CD4-positive, alpha-beta T cell treated with Interleukin-21 for 1 hour (primary cell): ENCODE data around the gene SORCS2.

Experiments used
- DNase-seq: peaks from one replicate; pipeline ENCODE4 v3.0.0-alpha.2; 2020

Gene SORCS2

DNA sequence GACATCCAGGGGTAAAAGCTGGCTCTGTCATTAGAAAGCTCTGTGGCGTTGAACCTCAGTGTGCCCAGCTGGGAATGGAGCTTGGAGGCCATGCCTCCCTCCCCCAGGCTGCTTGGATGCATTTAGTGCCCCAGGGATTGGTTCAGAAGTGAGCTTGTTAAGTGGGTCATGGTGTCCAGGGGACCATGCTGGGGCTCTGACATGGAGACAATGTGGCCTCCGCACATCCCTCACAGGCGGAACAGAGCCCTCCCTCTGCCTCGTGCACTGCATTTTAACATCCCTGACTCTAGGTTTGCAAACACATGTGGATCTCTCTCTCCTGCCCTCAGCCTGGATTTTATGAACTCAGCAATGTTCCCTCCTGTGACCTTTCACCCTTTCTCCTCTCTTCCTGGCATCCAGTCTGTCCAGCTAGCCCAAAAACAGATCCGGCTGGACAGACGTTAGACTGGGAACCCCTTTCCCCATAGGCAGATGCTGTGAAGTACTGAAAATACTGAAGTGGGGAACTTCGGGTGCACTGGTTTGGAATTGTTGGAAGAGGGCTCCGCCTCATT is 81.5 kb downstream of the SORCS2 start:
- DNase-seq = no peak

- no peak for DNase-seq
These were observed 82.7 kb downstream of the SORCS2 start for GRCh38 chr4:7275067-7275466.

DNA sequence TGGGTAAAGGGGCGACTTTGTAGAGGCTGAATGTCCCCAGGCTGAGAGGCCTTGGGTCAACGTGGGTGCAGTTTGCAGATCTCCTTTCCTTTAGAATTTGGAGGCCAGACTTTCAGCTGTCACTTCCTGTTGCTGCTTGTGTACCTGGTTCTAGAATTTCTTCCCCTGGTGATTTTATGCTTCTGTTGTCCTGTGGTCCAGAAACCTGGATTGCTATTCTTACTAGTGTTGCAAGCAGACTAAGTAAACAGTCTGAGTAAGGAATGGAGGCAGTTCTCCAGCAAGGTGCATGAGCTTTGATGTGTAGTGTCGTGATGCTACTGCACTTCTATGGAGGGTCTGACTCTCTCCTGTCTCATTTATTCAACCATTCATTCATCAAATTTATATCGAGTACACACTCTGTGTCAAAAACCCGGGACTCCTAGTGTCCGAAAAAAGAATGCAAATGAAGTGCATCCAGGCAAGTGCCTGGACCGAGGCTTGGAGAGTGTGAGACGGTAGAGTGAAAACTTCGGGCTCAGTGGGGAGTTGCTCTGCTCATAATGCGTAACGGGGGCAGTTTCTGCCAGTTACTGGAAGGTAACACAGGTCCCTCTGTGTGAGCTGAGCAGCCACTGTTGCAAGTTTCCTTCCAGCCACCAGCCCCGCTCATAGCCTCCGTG is 83.3 kb downstream of the SORCS2 start:
- DNase-seq = no peak

DNA sequence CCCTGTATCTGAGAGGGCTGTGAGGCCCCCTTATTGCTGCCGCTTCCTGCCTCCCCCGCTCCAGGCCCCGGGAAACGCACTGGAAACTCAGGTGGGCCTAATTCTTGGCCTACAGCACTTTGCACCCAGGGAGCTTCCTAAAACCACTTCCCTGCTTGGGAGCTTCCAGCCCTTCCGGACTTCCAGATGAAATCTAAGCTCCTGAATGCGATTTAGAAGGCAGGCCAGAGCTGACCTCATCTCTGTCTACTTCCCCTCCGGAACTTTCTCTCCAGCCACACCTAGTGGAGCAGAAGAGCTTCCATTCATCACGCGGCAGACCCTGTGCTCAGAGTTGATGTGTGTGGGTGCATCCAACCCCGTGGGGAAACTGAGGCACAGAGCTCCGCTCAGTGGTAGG is 84.2 kb downstream of the SORCS2 start:
- DNase-seq = no peak

GRCh38 chr4:7278071-7278765 is 85.9 kb downstream of the SORCS2 start:
- no peak for DNase-seq

DNA sequence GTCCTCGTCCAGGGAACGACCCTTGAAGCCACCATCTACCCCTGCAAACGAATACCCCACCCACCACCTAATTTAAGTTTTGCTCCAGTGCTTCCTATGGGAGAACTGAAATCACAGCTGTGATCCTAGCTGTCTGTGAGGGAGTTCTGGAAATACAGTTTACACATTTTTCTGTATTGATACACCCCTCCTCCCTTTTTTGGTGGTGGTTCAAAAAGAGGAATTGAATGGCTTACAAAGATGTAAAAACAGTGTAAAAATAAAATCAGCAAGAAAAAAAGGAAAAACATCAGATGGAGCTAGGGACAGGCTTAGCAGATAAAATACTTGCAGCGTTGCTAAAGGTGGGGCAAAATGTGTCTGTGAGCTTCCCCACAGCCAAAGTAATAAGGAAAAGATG is 86.6 kb downstream of the SORCS2 start:
- DNase-seq = no peak

DNA sequence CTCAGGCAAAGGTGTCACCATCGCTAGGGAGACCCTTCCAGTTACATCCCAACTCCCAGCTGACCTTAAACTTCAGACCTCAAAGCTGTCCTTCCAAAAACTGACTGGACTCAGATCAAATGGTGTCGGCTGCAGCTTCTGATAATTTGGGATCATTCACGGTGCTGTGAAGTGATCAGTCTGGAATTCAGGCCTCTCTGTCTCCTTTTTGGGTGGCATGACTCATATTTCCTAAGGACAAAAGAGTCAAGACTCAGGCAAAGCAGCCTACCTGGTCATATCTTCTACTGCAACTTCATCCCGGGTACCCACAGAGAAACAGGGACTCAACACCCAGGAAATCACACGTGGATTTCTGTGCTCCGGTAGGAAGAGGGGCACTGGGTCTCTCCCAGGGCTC is 87.6 kb downstream of the SORCS2 start:
- no peak for DNase-seq

- no peak for DNase-seq
These were observed 88.8 kb downstream of the SORCS2 start for GRCh38 chr4:7280926-7281690.

- no peak for DNase-seq
These were observed 89.6 kb downstream of the SORCS2 start for GRCh38 chr4:7281691-7282665.

DNA sequence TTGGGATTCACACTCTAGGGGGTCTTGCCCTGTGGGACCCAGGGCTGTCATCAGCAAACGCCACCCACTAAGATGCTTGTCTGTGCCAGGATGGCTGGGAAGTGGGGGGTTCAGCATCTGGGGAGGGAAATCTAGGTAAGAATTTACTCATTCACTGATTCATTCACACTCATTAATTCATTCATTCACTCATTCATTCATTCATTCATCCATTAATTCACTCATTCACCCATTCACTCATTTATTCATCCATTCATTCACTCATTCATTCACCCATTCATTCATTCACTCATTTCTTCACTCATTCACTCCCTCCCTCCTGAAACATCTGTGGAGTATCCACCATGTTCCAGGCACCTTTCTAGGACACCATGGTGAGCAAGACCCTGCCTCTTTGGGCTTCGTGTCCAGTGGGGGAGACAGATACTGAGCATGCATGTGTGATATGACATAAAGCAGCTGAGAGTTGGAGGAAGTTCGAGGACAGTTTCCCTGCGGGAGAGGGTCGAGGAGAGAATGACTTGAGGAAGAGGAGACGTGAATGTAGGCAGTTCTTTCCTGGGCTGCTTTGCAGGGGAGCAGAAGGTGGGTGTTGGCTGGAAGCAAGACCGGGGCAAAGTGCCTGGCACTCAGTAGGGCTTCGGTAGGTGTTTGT is 90.6 kb downstream of the SORCS2 start:
- DNase-seq = no peak

GRCh38 chr4:7285244-7286094 is 93.1 kb downstream of the SORCS2 start:
- no peak for DNase-seq

GRCh38 chr4:7286170-7286569 is 93.8 kb downstream of the SORCS2 start:
- DNase-seq = no peak

- DNase-seq = no peak
These were observed 94.5 kb downstream of the SORCS2 start for GRCh38 chr4:7286798-7287197.

DNA sequence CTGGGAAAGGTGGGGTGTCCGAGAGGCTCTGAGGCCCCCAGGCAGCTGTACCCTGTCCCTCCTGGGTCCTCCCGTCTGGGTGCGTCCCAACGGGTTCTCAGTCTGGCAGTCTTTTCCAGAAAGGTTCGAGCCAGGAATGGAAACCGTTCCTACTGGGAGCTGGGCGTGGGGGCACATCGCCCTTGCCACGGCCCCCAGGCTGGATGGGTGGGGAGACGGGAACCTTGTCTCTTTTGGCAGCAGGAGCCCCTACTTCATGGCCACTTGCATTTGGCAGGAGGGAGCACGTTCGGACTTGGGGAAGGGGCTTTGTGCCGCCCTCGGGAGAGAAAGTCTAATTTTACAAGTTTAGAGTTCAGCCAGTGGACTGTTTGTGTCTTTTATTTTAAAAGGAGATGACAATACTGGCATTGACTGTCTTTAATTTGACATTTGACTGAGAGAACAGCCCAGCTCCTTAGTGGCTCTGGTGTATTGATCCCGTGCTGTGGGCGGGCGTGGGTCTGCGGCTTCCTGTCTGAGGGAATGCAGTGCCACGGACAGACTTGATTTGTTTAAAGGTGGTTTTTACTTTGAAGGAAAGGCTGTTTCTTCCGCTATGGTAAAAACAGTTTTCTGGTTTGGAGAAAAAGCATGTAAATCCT is 95.1 kb downstream of the SORCS2 start:
- no peak for DNase-seq

GRCh38 chr4:7287918-7288280 is 95.6 kb downstream of the SORCS2 start:
- no peak for DNase-seq

DNA sequence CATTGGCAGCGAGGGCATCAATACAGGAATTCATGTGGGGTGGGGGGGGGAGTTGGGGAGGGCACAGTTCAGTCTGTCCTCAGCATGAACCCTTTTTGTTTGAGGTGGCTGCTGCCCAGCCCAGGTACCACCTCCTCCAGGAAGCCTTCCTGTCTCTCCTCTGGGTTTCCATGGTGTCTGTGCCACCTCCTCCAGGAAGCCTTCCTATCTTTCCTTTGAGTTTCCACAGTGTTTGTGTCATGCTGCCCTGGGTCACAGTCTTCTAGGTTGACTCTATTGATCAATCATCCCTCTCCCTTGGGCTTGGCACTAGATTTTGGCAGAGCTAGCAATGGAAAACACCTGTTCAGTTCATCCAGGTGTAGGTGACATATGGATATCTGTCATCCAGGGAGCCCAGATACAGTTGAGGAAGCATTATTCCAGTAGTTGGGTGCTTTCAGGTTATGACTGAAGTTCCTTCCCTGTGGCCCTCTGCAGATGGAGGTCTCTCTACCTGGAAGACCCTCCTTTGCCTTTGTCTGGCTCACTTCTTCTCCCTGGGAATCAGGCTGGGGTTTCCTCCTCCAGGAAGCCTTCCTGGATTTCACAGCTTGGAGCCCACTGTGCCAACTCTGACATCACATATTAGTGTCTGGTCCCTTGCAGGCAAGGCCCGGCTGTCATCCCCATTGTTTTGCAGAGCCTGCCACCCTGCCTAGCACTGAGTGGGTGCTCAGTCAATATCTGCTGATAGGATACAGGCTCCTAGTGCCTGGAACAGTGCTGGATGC is 96.6 kb downstream of the SORCS2 start:
- no peak for DNase-seq

DNA sequence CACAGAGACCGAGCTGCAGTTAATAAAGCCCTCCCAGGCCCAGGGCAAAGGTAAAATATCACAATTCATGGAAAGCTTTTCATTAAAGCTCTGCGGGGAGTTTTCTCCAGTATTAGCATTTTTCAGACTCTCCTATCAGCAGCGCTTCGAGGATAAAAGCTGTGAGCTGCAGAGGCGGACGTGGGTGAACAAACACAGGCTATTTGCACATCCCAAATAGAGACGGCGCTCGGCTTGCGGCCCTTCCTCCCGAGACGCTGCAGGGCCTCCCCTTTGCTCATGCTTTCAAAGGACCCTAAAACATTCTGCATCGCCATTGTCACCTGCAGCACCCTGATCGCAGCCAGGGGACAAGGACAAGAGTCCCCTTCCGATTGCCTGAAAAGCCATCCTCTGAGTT is 97.3 kb downstream of the SORCS2 start:
- no peak for DNase-seq

GRCh38 chr4:7291372-7292114 is 99.2 kb downstream of the SORCS2 start:
- no peak for DNase-seq

GRCh38 chr4:7293703-7294102 is 101.4 kb downstream of the SORCS2 start:
- DNase-seq = no peak
